IPS-15b (cell line): ENCODE measurements around the gene TBX15.
"Not testable (repeated sequence)": the region's sequence is repeated elsewhere in the genome, so short reads cannot be mapped to it uniquely, and the experiment has no call there.

Experiments used
- H3K27me3 ChIP-seq: one replicate; pipeline ENCODE4 v1.6.1; 2013; ENCODE audit warnings: low read length; ENCODE audit not compliant: control insufficient read depth, insufficient read depth
- H3K36me3 ChIP-seq: one replicate; pipeline ENCODE4 v1.6.1; 2013; ENCODE audit warnings: low read length; ENCODE audit not compliant: control insufficient read depth, insufficient read depth
- H3K4me1 ChIP-seq: one replicate; pipeline ENCODE4 v1.6.1; 2013; ENCODE audit warnings: mild to moderate bottlenecking, low read length; ENCODE audit not compliant: control insufficient read depth, insufficient read depth
- H3K4me3 ChIP-seq: one replicate; pipeline ENCODE4 v1.5.1; 2013; ENCODE audit warnings: low read depth, low read length
- H3K9ac ChIP-seq: one replicate; pipeline ENCODE4 v1.6.1; 2013; ENCODE audit warnings: low read depth, mild to moderate bottlenecking, low read length
- H3K9me3 ChIP-seq: one replicate; pipeline ENCODE4 v1.6.1; 2013; ENCODE audit warnings: mild to moderate bottlenecking, low read length; ENCODE audit not compliant: control insufficient read depth, insufficient read depth

TBX15 gene

DNA sequence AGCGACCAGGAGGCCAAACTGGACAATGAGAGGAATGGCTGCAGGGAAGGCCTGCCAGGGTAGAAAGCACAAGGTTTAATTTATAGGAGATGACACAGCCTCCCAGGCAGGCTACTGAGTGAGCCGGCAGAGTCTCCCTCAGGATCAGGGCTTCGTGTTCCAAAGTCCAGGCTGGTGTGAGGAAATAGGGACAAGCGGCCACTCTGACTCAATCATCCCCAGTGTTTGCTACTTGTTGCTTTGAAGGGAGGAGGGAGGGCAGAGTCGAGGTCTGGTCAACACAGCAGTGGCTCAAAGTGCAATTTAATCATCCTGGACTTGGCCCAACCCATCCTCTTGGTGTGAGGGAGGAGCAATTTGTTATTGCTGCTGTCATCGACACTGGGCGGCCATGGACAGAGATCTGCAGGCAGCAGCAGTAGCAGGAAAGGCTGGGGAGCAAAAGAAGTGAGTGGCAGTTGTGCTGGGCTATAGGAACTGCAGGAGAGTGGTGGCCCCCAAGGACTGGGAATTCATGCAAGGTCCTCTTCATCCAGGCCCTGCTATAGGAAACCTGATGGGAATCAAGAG lies 27.5 kb downstream of the TBX15 start:
- H3K36me3 ChIP-seq, result no peaks in the 10 kb centered on the region
- H3K4me3 ChIP-seq, result no peak overlapping the region
- H3K27me3 ChIP-seq, result no peaks in the 10 kb centered on the region
- H3K9ac ChIP-seq, result no peak overlapping the region
- no peaks in the 10 kb centered on the region for H3K9me3 ChIP-seq
- H3K4me1 ChIP-seq, result peaks cover 16% of the 10 kb centered on the region

DNA sequence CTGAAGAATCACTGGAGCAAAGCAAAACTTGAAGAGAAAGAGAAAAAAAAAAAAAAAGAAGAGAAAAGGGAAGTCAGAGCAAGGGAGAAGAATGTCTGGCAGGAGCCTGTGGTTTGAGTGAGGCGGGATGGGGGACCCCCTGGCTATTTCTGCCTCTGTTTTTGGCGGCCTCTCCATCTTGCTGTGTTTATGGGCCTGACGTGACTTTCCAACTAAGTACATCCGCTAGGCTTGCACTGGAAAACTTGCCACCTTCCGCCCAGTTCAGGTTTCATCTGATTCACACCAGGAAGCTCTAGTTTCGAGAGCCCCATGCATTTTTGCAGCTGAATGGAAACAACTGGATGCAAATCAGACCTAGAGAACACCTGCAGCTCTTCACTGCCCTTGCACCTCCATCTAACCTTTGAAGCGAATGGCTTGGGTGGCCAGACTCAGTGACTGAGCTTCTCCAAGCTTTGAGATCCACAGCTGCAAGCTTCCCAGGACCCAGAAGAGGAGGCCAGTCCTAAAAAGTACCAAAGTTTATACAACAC lies 28.0 kb downstream of the TBX15 start:
- no peak overlapping the region for H3K4me3 ChIP-seq
- H3K27me3 ChIP-seq, result no peaks in the 10 kb centered on the region
- H3K9ac ChIP-seq, result no peak overlapping the region
- no peaks in the 10 kb centered on the region for H3K9me3 ChIP-seq
- peaks cover 16% of the 10 kb centered on the region for H3K4me1 ChIP-seq
- no peaks in the 10 kb centered on the region for H3K36me3 ChIP-seq

DNA sequence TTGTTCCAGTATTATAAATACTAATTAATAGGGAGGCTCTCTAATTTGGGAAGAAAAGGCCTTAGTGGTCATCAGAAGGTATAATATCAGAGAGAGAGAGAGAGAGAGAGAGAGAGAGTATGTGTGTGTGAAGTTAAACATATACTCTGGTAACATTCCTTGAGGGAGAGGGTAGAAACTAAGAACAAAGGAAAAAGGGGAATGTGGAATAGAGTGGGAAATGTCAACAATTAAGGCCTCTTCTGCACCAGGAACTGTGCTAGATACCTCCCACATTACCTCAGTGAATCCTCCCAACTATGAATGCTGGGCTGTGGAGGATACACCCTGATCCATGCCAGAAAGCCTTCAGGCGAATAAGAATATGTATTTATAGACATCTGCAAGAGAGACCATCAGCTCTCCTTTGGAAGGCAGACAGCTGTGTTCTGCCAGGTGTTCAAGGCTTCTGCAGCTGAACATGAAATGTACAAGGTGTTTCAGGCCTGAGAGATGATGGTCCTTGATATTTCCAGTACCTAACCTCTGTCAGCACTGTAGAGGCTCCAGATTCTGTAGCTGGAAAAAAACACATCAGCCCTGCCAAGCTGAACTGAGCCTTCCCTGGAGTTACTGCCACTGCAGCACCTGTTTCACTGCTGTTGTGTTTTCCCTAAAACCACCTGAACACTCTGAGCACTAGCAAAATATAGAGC lies 29.1 kb downstream of the TBX15 start:
- Histone ChIP-seq H3K9me3 (no peaks in the 10 kb centered on the region), H3K4me1 (peaks cover 16% of the 10 kb centered on the region), H3K27me3 (no peaks in the 10 kb centered on the region), H3K36me3 (no peaks in the 10 kb centered on the region), H3K9ac (no peak overlapping the region), H3K4me3 (no peak overlapping the region)

DNA sequence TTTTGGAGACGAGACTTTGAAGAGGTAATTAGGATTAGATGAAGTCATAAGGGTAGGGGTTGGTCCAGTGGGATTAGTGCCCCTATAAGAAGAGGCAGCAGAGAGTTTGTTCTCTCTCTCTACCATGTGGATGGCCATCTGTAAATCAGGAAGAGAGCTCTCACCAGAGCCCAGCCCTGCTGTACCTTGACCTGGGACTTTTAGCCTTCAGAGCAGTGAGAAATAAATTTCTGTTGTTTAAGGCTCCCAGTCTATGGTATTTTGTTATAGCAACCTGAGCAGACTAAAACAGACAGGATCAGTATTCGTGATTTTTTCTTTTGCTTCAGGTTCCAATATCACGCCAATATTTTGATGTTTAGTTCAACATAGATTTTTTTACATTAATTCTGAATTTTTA lies 30.0 kb downstream of the TBX15 start:
- no peaks in the 10 kb centered on the region for H3K9me3 ChIP-seq
- H3K27me3 ChIP-seq, result no peaks in the 10 kb centered on the region
- no peaks in the 10 kb centered on the region for H3K36me3 ChIP-seq
- H3K9ac ChIP-seq, result no peak overlapping the region
- peaks cover 16% of the 10 kb centered on the region for H3K4me1 ChIP-seq
- H3K4me3 ChIP-seq, result no peak overlapping the region

DNA sequence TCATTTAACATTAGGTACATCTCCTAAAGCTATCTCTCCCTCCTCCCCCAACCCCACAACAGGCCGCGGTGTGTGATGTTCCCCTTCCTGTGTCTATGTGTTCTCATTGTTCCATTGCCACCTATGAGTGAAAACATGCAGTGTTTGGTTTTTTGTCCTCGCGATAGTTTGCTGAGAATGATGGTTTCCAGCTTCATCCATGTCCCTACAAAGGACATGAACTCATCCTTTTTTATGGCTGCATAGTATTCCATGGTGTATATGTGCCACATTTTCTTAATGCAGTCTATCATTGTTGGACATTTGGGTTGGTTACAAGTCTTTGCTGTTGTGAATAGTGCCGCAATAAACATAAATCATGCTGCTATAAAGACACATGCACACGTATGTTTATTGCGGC lies 30.6 kb downstream of the TBX15 start:
- H3K4me3 ChIP-seq, result not testable (repeated sequence)
- H3K4me1 ChIP-seq, result peaks cover 16% of the 10 kb centered on the region

DNA sequence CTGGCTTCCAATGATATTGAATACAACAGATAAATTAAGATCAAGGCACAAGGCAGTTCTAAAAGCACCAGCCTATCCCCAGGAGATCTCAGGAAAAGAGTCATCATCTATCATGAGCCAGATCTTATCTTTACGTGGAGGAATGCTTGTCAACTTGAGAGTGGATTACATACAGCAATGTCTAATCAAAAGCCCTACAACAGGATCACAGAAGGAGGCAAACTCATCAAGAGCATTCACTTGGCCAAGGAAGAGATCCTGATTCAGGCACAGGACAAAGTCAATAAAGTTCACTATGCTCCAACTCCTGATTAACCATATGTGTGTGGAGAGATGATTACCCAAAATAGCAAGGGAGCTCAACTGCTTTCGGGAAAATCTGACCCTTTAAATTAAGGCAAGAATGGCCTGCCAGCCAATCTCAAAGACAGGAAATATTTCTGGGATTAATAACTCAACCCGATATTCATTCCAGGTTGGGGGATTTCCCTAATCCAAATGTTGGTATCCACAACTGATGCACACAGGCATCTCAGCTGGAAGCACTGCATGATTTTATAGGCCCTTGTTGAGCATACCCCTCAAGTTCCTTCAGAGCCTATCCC lies 33.7 kb downstream of the TBX15 start:
- Histone ChIP-seq H3K4me1 (peaks cover 5% of the 10 kb centered on the region), H3K4me3 (no peak overlapping the region), H3K9ac (no peak overlapping the region), H3K9me3 (no peaks in the 10 kb centered on the region), H3K36me3 (no peaks in the 10 kb centered on the region), H3K27me3 (no peaks in the 10 kb centered on the region)

More for the DNA sequence above, 30.6 kb downstream of the TBX15 start:
- H3K9me3 ChIP-seq, H3K36me3 ChIP-seq, H3K9ac ChIP-seq, H3K27me3 ChIP-seq: not testable (repeated sequence)

DNA sequence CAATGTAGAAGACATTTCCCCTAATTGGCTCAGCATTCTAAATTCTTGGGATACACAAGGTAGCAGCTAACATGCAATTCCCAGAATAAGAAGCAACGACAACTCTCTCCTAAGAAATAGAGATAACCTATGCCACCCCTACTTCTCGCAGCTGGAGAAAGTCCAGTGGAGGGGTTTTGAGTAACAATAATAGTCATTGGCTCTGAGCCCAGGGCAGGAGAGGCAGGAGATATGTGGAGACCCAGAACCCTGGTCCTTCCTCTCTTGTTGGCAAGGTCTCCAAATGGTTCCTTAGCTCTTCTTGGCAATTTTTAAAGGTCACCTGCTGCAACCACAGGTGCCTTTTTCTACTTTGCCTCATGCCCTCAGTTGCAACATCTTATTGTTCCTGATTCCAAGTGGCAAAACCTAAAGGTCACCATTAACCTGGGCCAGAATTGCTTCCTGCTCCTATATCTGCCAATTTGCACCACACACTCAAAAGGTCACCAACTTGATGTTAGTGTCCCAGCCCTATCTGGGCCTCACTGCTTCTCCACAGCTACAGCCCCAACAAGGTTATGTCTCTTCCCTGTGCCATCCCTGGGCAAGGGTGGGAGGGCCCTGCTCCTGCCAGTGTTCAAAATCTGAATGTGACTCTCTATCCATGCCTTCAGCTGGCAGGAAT lies 36.7 kb downstream of the TBX15 start:
- no peaks in the 10 kb centered on the region for H3K27me3 ChIP-seq
- H3K4me3 ChIP-seq, result no peak overlapping the region
- no peaks in the 10 kb centered on the region for H3K9me3 ChIP-seq
- H3K9ac ChIP-seq, result no peak overlapping the region
- no peaks in the 10 kb centered on the region for H3K36me3 ChIP-seq
- no peaks in the 10 kb centered on the region for H3K4me1 ChIP-seq

DNA sequence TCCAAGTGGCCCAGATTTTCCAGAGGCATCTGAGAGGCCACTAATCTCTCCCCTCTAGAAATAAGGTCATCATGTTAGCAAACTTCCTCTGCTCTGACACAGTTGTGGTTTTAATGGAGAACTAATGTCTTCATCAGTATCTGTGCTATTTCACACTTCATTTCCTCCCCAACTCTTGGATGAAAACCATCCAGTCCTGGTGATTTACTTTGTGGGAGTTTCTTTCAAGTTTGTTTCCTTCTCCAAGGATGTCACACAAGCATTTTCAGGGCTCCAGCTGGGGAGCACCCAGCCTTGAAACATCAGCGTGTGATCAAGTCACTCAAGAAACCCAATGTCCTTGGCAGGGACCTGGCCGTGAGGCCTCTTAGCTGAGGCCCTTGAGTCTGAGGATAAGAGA lies 38.8 kb downstream of the TBX15 start:
- Histone ChIP-seq H3K9ac (no peak overlapping the region), H3K27me3 (no peaks in the 10 kb centered on the region), H3K9me3 (no peaks in the 10 kb centered on the region), H3K4me3 (no peak overlapping the region), H3K36me3 (no peaks in the 10 kb centered on the region), H3K4me1 (no peaks in the 10 kb centered on the region)

DNA sequence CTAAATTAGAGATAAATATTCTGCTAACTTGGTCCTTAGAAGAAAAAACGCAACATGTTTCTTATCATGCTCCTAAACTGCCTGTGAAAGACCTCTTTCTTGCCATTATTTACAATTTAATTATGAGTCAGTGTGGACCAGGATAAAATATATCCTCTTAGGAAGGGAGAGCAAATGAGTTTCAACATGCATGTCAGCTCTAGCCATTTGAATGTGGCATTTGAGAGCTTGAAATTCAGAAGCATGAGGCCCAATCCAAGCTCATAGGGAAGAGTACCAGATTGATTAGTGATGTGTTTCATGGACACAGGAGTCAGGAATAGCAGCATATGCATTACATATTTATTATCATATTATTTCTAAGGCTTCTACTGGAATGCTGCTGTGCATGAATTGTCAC lies 39.3 kb downstream of the TBX15 start:
- Histone ChIP-seq H3K4me1 (no peaks in the 10 kb centered on the region), H3K4me3 (no peak overlapping the region)

DNA sequence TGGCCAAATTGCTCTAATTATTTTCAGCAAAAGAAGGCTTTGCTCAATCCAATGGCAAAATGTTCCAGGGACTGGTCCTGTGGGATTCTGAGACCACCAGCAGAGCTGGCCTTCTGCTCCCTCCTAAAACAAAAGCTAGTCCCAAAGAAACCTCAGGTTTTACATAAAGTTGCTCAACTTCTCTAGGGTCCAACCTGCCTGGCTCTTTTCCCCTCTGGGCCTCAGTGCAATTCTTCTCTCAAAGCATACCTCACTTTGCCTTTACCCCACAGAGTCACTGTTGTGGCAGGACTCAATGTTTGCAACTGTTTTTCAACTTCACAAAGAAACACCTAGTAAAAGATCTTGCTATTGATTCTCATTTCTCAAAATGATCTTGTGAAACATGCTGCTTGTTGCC lies 39.8 kb downstream of the TBX15 start:
- H3K27me3 ChIP-seq, result no peaks in the 10 kb centered on the region
- H3K4me3 ChIP-seq, result no peak overlapping the region
- H3K9me3 ChIP-seq, result no peaks in the 10 kb centered on the region
- H3K4me1 ChIP-seq, result no peaks in the 10 kb centered on the region
- H3K36me3 ChIP-seq, result no peaks in the 10 kb centered on the region
- H3K9ac ChIP-seq, result no peak overlapping the region

More for the DNA sequence above, 39.3 kb downstream of the TBX15 start:
- H3K36me3 ChIP-seq, result no peaks in the 10 kb centered on the region
- no peaks in the 10 kb centered on the region for H3K27me3 ChIP-seq
- H3K9ac ChIP-seq, result no peak overlapping the region
- H3K9me3 ChIP-seq, result no peaks in the 10 kb centered on the region

DNA sequence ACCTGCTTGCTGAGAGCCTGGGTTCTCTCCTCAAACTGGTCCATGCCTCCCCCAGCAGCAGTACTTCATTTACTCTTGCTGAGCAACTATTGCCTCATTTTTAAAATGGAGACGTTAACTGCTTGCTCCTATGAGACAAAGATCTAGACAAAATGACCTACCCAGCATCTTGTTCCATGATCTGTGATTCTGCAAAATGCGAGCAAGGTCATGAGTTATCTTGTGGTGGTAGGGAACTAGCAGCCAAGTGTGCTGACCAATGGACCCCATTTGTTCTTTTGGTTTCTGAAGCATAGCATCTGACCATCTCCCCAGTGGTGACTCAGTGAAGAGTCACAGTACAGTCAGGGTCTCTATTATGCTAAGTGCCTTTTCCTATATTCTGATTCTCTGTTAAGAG lies 40.4 kb downstream of the TBX15 start:
- no peak overlapping the region for H3K9ac ChIP-seq
- no peaks in the 10 kb centered on the region for H3K27me3 ChIP-seq
- H3K36me3 ChIP-seq, result no peaks in the 10 kb centered on the region
- no peak overlapping the region for H3K4me3 ChIP-seq
- no peaks in the 10 kb centered on the region for H3K4me1 ChIP-seq
- no peaks in the 10 kb centered on the region for H3K9me3 ChIP-seq
